ENCODE results near the gene OR51D1. TPM values are rescaled to one million over a fixed set of nuclear protein-coding genes. Genes with fewer than 3 reads are reported as not detected.

Gene OR51D1
- total and polyA plus RNA-seq, 9 of the 15 experiments (the other 6 are each of a cell fraction or from before 2014, with no cell fraction given), result not detected

DNA sequence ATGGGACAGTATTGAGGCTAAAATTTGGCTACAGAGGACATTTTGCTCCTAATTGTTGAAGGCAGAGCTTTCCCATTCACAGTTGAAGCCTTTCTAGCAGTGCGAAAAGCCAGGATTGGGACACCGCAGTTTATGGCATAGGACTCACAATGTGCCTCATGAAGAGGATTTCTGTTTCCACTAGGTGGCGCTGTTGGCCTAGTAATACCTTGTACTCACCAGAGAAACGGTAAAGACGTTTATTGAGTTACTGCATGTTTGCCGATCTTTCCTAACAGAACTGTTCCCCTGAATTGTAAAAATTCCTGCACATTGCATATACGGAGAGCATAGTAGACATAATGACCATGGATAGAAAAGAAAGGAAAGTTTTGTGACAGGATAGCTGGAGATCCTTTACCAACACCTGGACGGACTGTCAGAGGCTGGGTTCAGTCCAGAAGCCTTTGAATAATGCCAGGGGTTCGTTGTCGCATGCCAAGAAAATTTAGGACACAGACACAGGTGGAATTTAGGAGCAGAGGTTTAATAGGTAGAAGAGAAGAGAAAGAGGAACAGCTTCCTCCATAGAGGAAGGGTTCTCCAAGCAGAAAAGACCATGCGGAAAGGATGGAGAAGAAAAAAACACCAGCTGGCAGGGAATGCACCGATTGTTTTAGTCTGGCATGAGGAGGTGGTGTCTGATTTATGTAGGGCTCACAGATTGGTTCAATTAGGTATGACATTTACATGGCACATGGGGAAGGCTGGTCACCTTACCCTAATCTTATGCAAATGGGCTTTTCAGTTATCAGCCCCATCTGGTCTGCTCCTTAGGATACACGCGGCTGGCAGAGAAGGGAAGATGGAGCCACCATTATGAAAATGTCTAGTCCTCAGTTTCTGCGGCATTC is 10.8 kb upstream of the OR51D1 start (continued):
- TF ChIP-seq, protein P1, sequence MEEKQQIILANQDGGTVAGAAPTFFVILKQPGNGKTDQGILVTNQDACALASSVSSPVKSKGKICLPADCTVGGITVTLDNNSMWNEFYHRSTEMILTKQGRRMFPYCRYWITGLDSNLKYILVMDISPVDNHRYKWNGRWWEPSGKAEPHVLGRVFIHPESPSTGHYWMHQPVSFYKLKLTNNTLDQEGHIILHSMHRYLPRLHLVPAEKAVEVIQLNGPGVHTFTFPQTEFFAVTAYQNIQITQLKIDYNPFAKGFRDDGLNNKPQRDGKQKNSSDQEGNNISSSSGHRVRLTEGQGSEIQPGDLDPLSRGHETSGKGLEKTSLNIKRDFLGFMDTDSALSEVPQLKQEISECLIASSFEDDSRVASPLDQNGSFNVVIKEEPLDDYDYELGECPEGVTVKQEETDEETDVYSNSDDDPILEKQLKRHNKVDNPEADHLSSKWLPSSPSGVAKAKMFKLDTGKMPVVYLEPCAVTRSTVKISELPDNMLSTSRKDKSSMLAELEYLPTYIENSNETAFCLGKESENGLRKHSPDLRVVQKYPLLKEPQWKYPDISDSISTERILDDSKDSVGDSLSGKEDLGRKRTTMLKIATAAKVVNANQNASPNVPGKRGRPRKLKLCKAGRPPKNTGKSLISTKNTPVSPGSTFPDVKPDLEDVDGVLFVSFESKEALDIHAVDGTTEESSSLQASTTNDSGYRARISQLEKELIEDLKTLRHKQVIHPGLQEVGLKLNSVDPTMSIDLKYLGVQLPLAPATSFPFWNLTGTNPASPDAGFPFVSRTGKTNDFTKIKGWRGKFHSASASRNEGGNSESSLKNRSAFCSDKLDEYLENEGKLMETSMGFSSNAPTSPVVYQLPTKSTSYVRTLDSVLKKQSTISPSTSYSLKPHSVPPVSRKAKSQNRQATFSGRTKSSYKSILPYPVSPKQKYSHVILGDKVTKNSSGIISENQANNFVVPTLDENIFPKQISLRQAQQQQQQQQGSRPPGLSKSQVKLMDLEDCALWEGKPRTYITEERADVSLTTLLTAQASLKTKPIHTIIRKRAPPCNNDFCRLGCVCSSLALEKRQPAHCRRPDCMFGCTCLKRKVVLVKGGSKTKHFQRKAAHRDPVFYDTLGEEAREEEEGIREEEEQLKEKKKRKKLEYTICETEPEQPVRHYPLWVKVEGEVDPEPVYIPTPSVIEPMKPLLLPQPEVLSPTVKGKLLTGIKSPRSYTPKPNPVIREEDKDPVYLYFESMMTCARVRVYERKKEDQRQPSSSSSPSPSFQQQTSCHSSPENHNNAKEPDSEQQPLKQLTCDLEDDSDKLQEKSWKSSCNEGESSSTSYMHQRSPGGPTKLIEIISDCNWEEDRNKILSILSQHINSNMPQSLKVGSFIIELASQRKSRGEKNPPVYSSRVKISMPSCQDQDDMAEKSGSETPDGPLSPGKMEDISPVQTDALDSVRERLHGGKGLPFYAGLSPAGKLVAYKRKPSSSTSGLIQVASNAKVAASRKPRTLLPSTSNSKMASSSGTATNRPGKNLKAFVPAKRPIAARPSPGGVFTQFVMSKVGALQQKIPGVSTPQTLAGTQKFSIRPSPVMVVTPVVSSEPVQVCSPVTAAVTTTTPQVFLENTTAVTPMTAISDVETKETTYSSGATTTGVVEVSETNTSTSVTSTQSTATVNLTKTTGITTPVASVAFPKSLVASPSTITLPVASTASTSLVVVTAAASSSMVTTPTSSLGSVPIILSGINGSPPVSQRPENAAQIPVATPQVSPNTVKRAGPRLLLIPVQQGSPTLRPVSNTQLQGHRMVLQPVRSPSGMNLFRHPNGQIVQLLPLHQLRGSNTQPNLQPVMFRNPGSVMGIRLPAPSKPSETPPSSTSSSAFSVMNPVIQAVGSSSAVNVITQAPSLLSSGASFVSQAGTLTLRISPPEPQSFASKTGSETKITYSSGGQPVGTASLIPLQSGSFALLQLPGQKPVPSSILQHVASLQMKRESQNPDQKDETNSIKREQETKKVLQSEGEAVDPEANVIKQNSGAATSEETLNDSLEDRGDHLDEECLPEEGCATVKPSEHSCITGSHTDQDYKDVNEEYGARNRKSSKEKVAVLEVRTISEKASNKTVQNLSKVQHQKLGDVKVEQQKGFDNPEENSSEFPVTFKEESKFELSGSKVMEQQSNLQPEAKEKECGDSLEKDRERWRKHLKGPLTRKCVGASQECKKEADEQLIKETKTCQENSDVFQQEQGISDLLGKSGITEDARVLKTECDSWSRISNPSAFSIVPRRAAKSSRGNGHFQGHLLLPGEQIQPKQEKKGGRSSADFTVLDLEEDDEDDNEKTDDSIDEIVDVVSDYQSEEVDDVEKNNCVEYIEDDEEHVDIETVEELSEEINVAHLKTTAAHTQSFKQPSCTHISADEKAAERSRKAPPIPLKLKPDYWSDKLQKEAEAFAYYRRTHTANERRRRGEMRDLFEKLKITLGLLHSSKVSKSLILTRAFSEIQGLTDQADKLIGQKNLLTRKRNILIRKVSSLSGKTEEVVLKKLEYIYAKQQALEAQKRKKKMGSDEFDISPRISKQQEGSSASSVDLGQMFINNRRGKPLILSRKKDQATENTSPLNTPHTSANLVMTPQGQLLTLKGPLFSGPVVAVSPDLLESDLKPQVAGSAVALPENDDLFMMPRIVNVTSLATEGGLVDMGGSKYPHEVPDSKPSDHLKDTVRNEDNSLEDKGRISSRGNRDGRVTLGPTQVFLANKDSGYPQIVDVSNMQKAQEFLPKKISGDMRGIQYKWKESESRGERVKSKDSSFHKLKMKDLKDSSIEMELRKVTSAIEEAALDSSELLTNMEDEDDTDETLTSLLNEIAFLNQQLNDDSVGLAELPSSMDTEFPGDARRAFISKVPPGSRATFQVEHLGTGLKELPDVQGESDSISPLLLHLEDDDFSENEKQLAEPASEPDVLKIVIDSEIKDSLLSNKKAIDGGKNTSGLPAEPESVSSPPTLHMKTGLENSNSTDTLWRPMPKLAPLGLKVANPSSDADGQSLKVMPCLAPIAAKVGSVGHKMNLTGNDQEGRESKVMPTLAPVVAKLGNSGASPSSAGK (IDR thresholded peaks at IDR 0.05), result no peak

All from K562 (cell line).